Central memory CD4-positive, alpha-beta T cell (primary cell): ENCODE data around the gene CTNS.
A peak's percentile ranks its signal among the peaks of the same experiment; 100 is the strongest.
"Not testable (repeated sequence)": the region's sequence is repeated elsewhere in the genome, so short reads cannot be mapped to it uniquely, and the experiment has no call there.

Experiments used
- DNase-seq: peaks from one replicate; pipeline ENCODE4 v3.0.0; 2022

Gene CTNS

GRCh38 chr17:3688852-3689261, 52.3 kb downstream of the CTNS start:
- DNase-seq, result no peak

GRCh38 chr17:3689262-3690093, 52.9 kb downstream of the CTNS start:
- DNase-seq, result no peak

DNA sequence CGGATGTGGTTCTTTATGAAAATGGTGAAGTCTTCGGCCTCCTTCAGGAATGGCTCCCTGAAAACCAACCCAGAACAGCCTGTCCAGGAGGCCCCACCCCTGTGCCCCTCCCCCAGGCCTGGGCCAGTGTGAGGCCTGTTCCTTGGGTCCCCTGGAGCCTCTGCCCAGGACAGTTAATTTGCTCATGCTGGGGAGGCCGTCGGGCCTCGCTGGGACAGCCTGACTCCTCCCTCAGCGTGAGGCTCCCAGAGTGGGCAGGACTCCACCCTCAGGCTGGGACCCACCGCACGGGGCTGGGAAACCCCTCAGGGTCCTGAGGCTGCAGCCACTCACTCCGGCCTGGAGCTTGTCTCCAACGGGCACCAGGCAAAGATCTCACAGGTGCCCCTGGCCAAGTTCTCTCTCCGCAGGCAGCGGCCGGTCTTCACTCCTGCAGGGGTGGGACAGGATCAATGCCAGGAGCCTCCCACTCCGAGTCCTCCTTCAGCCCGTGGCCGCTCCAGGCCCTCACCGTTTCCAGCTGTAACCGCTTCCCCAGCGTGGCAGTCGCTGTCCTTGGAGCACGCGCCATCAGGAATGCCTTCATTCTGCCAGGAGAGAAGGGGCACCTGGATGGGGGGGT, 53.6 kb downstream of the CTNS start:
- DNase-seq, result no peak

DNA sequence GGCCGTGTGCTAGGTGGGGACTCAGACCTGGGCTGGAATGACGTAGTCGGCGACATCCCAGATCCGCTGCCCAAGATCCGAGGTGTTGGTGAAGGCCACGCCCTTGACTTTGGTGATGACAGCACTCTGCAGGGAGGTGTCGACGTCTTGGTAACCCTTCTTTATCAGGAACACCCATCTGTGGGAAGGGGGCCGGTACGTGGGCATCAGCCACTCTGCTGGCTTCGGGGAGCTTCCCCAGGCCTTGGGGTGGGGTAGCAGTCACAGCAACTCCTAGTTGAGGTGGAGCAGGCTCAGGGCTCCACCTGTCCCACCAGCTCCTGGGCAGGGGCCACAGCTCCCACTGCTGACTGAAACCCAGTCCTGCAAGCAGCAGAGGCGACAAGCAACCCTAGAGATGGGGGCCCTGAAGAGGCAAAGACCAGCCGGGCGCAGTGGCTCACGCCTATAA, 55.1 kb downstream of the CTNS start:
- no peak for DNase-seq

- DNase-seq, result no peak
Measured at GRCh38 chr17:3692346-3692745, 55.8 kb downstream of the CTNS start.

- DNase-seq, result no peak
Measured at GRCh38 chr17:3693141-3693540, 56.6 kb downstream of the CTNS start.

- no peak for DNase-seq
Measured at GRCh38 chr17:3693829-3694231, 57.3 kb downstream of the CTNS start.

- DNase-seq, result no peak
Measured at GRCh38 chr17:3695129-3695722, 58.7 kb downstream of the CTNS start.

DNA sequence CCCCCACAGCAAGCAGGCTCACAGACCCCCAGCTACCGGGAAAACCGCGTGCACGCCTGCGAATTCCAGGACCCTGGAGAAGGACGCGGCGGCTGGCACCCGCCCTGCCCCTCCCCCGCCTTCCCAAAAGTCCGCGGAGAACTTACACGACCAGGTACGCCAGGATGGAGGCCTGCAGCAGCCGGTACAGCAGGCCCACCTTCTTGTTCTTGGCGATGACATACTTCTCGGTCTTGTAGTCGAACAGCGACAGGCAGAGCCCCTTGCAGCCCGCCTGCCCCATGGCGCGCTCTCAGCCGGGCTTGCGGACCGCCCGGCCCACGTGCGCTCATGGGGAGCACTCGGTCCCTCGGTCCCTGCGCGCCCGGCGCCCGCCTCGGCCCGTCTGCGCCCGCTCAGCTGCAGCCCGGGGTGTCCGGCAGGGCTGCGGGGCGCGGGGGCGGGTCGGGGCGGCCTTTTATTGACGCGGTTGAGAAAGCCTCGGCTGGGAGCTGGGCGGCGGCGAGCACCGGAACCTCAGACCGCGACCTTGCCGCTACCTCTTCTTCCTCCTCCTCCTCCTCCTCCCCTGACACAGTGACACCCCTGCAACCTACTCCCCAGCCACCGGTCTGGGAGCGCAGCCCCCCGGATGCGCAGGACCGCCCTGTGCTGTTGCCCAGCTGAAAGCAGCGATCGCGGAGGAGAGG, 59.3 kb downstream of the CTNS start, which contains the start of gene P2RX5:
Gene P2RX5, minus strand, starts transcription at position 433 of the 689 bp plus-strand sequence. Its CDS starts 150 bp downstream, at position 283.
- peak; percentile 31 for DNase-seq

DNA sequence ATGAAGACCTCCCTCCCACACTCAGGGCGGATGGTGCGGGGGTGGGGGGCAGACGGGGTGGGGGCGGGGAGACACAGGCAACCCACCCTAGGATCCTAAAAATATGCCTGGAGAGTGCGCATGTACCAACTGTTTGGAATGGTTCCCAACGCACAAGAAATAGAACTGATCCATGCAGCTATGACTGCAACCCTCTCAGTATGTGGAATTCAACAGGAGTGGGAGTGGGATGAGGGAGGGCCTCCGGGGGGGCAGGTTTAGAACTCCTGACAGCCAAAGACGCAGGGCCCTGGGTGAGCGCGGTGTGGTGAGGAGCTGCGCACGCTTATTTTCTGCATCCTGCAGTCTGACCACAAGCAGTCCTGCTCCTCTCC, 60.5 kb downstream of the CTNS start:
- no peak for DNase-seq

DNA sequence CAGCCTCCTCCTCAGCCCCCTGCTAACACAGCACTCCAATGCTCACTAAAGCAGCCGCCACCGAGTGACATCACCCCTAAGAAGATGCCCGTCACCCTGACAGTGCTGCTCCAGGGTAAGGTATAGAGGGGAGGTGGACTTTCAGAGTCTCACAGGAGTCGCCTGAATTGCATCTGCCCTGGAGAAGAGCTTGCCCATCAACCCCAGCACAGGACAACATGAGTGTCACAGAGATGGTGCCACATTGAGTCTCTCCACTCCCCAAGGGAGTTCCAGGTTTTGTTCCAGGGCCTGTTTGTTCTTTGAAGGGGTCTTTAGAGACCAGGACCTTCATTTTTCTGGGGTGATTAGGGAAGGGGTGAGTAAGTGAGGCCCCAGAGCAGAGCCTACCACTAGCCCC, 61.6 kb downstream of the CTNS start:
- DNase-seq, result no peak

- no peak for DNase-seq
Measured at GRCh38 chr17:3699951-3700350, 63.4 kb downstream of the CTNS start.

DNA sequence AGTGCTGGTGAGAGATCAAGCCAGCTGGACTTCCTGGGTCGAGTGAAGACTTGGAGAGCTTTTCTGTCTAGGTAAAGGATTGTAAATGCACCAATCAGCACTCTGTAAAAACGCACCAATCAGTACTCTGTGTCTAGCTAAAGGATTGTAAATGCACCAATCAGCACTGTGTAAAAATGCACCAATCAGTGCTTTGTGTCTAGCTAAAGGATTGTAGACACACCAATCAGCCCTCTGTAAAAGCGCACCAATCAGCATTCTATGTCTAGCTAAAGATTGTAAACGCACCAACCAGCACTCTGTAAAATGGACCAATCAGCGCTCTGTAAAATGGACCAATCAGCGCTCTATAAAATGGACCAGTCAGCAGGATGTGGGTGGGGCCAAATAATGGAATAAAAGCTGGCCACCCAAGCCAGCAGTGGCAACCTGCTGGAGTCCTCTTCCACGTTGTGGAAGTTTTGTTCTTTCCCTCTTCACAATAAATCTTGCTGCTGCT, 65.5 kb downstream of the CTNS start:
- not testable (repeated sequence) for DNase-seq

DNA sequence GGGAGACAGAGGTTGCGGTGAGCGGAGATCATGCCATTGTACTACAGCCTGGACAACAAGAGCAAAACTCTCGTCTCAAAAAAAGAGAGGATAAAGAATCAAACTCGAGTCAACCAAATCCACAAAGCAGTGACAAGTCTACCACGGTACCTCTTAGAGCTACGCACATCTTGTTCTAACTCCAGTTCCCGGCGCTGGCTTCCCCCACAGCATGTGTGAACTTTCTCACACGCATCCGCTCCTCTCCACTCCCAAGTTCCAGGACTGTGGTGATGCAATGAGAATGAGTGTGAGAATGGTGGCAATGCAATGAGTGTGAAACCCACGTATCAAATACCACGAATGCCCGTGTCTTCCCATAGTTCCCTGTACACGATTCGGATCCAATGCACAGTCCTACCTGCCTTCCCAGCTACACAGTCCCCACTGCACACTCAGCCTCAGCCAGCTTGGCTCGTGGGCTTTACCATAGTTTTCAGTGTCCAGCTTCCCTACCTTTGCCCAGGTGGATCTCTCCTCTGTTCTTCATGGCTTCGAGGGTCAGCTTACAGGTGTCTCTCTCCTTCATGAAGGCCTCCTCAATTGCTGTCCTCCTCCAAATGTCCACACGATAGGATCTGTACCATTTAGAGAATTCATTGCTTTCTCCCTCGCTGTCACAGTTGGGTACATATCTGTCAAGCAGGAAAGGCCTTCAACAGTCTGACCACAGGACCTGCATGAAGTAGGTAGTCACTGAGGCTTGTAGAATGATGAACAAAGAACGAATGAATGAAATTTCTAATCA, 68.6 kb downstream of the CTNS start:
- no peak for DNase-seq

- not testable (repeated sequence) for DNase-seq
Measured at GRCh38 chr17:3705718-3705984, 69.1 kb downstream of the CTNS start.

DNA sequence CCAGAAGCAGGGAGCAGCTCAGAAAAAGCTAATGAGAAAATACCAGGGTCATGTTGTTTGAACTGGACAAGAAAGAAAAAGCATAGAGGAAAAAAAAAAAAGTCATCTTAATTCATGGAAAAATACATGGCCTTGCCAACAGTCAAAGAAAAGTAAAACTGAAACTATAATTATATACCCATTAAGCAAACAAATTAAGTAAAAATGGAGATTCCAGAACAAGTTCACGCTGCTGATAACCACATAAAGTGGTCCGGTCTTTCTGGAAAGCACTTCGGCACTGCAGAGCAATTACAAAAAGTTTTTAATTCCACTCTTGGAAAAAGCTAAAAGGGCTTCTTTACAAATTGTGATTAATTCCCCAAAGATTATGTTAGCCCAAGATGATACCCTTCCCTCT, 71.8 kb downstream of the CTNS start:
- no peak for DNase-seq

DNA sequence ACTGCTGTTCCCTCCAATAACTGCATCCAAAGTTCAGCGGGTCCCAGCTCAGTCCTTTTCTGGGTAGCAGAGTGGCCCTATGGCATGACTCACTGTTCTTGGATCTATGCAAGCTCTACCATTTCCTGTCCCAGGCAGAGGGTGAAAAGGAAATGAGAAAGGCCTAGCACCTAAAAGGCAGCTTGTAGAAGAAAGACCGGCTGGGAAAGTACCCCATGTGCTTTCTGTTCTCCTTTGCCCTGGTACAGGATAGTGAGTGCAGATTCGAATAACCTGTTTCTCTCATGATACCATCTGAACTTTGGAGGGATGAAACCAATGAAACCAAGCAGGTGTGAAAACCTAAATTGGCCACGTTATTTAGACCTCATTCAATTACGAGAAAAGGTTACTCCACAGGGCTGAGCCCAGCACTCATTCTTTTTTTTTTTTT, 74.4 kb downstream of the CTNS start:
- DNase-seq, result peak; percentile 91
